GF-D8 (cell line): ENCODE data around the gene NISCH.

ENCODE experiments used
- DNase-seq: peaks from one replicate; lab custom pipeline; 2025; lab: John Stamatoyannopoulos, UW

Gene NISCH

DNA sequence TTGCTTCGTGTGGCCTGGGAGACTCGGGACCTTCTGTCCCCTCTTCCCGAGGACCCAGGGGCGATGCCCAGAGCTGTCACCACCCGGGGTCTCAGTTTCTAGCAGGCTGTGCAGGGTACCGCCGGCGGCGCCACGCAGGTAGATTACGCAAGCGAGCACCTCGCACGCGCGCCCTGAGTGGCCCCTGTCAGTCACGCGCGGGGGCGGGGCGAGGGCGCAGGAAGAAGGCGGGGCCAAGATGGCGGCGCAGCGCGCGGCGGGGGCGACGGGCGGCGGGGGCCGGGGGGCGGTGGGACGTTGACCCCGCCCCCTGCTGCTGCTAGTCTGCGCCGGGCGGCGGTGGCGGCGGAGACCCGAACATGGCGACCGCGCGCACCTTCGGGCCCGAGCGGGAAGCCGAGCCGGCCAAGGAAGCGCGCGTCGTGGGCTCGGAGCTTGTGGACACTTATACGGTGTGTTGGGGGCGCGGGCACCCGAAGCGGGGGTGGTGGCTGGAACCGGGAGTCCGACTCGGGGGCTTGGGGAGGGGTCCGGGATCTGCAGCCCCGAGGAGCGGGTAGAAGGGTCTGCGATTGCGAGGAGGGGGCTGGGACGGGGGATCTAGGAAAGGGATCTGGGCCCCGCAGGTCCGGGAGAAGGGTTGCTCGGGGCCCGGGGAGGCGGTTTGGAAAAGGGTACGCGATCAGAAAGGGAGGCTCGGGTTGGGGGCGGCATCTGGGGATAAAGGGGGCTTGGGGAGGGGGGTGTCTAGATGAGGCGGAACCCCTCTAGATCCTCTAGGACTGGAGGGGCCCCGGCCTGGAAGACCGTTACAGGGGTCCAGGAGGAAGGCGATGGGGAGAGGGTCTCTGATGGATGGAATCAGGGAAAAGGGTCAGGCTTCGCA, at the start of gene NISCH:
NISCH (plus strand) TSS at position 322 of the 886 bp plus-strand sequence; CDS start at position 360, 38 bp downstream.
- peak; percentile 43 for DNase-seq

DNA sequence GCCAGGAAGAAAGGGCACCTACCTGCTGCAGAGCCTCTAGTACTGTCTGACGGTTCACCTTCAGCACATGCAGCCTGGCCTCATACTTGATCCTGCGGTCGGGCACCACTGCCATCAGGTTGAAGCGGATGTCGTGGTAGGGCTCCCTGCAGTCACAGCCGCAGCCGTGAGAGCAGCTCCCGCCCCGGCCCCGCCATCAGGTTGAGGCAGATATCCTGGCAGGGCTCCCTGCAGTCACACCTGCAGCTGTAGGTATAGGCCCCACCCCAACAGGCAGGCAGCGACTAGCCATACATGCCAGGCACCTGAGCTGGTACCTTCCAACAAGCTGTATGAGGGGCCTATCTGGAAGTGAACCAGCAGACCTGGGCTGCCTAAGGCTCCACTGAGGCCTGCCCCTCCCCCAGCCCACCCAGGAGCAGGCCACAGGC, 49.2 kb upstream of the NISCH start:
- no peak for DNase-seq

DNA sequence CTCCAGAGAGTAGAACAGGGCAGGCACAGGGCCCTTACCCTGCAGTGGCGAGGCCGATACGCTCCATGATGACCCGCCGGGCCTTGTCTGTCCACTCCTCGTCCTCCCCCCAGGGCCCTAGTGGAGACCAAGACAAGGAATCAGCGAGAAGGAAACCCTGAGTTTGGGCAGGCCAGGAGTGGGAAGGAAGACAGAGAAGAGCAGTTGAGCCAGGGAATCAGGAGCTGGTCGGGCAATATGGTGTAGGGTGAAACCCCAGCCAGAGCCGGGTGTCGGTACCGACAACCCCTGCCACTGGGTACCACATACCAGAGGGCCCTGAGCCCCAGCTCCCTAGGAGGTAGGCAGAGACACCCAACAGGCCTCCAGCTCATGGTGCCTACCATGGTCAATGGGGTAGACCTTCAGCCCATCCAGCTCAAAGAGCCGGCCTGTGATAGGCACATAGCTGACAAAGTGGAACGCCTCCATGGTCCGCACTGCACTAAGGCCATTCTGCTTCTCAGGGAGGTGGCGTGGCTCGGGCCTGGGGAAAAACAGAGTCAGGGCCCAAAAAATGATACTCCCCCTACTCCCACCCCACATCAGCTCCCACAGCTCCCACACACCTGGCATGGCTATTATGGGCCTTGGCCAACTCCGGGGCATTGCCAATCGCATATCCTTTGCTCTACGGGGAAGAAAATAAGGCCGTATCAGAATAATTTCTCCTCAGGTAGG, 48.5 kb upstream of the NISCH start:
- no peak for DNase-seq

DNA sequence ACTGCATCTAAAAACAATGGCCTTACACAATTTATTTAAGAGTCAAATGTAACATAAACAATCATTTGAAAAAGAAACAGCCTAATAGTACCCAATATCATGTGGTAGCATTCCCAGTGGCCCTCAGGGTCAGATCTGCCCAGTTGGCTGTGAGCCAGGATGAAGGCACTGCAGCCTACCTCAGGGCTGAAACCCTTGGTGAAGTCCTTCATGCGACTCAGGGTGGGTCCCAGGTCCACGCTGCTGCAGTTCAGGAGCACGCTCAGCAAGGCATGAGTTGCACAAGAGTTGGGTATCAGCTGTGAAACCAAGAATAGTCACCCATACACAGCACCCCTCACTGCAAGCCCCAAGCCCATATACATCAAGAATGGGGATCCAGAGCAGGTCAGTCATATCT, 47.6 kb upstream of the NISCH start:
- no peak for DNase-seq

GRCh38 chr3:52408466-52408865, 46.9 kb upstream of the NISCH start:
- no peak for DNase-seq

GRCh38 chr3:52415800-52416199, 39.6 kb upstream of the NISCH start:
- no peak for DNase-seq

DNA sequence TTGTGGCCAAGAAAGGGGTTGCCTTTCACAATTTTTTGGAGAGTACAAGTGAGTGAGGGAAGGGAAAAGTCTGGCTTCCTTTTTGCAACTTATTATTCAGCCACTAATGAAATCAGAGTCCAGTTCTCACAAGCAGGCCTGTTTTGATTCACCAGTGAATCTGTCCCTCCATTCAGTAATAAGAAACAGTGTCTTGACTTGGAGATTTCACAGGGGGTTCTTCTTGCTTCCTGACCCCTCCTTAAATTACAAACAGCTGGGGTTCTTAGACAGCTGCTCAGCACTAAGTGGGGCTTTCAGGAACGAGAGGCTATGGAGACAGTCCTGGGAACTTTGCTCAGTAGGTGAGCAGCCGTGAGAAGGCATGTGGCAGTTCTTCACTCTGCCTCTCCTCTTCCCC, 35.0 kb upstream of the NISCH start:
- no peak for DNase-seq

GRCh38 chr3:52422669-52423068, 32.7 kb upstream of the NISCH start:
- no peak for DNase-seq

DNA sequence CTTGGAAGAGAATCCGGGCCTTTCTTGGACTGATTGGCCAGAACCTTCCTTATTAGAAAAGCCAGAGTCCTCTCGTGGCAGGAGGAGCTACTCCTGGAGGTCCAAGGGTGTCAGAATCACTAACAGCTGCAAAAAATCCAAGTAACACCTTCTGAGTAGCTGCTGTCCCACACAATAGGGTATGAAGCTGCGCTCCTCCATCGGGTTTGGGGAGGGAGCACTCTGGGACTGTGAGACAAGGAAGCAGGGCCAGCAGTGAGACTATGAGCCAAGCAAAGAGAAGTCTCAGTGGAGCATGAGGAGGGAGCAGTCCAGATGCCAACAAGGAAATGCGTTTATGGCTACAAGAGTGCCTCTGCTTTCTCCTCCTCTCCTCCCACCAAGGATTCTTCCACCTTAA, 32.2 kb upstream of the NISCH start:
- DNase-seq = no peak

GRCh38 chr3:52428151-52429005, 27.0 kb upstream of the NISCH start:
- DNase-seq = peak; percentile 21

DNA sequence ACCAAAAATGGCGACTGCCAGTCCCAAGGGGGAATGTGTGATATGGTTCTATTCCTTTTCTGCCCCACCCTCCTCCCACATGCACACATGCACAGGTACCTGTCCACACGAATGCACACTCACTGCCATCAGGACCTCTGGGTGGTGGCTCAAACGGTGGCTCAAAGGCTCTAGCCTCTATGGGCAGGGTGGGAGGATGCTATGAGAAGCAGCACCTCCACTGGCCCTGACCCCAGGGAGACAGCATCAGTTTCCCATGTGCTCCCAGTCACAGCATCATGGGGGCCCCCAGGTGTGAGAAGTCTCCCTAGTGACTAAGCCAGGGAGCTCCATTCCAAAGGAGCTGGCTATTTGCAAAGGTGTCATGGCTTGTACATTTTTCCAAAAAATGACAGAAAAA, 26.4 kb upstream of the NISCH start:
- no peak for DNase-seq

GRCh38 chr3:52429779-52430415, 25.5 kb upstream of the NISCH start:
- no peak for DNase-seq

DNA sequence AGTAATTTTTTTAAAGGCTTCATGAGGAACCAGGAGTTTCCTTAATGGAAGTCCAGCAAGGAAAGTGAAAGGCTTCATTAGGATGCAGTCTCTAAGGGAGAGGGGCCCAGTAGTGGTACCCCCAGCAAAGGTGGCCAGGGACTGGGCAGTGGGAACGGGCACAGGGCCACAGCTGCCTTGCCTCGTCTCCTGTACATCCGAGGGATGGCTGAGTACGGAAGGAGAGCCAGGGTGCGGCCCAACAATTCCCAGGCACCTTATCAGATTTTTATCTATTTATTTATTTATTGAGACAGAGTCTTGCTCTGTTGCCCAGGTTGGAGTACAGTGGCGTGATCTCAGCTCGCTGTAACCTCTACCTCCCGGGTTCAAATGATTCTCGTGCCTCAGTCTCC, 25.0 kb upstream of the NISCH start:
- DNase-seq = no peak

GRCh38 chr3:52431459-52432223, 23.8 kb upstream of the NISCH start:
- DNase-seq = no peak

GRCh38 chr3:52432225-52432624, 23.2 kb upstream of the NISCH start:
- no peak for DNase-seq

GRCh38 chr3:52432691-52433141, 22.7 kb upstream of the NISCH start:
- DNase-seq = no peak

DNA sequence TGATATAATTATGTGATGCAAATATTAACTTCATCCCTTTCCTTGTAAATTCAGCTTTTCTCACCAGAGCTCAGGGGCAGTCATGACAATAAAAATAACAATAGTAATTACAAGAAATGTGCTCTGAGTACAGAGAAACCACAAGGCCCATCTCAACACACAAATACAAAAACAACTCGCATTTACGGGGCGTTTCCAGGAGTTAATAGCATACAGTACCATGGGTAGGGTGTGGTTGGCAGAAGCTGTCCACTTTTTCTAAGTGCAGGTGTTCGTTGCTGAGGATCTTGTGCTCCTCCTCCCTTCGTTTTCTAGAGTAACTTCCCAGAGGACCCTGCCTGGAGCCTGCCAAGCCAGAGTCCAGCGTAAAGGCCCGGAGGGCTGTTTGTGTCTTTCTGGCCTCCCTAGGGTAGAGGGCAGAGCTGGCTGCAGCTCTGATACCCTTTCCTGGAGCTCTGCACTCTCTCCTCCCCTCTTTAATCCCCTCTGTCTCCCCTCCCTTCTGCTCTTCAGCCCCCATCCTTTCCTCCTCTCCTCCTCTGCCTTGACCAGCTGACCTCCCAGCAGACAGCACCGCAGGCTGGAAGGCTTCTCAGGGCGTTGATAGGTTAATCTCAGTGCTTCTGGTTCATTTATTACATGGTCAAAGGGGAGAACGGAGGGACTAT, 21.9 kb upstream of the NISCH start:
- DNase-seq = no peak

- no peak for DNase-seq
These were observed 21.4 kb upstream of the NISCH start for GRCh38 chr3:52433996-52434479.

- no peak for DNase-seq
These were observed 20.8 kb upstream of the NISCH start for GRCh38 chr3:52434491-52435115.
